Activated naive CD8-positive, alpha-beta T cell treated with anti-CD3 and anti-CD28 coated beads, Interleukin-2, amount 10 ng/mL, durations not matched to agents 7 days and 5 days (primary cell): ENCODE results near the gene LYPD6B. TPM values are rescaled to one million over a fixed set of nuclear protein-coding genes. Genes with fewer than 3 reads are reported as not detected.

Source experiments
- ATAC-seq: fragments of 150-1000 bp; cut with Tn5 transposase; one replicate; pipeline ENCODE4 v1.10.0; 2021; ENCODE audit warnings: low read depth, moderate library complexity
- POLR2A ChIA-PET: fragments of 350-600 bp; sonication (Branson Sonifier 250); formaldehyde crosslinking; loops from one replicate; lab custom pipeline; 2021; ENCODE audit warnings: antibody characterized with exemption; lab: Charles Lee
- DNase-seq: peaks from one replicate; pipeline ENCODE4 v3.0.0; 2021
- H3K27ac Mint-ChIP-seq: one replicate; pipeline ENCODE4 v1.8.0; 2022; ENCODE audit warnings: mild to moderate bottlenecking, mixed read lengths
- H3K27me3 Mint-ChIP-seq: one replicate; pipeline ENCODE4 v1.8.0; 2022; ENCODE audit warnings: mild to moderate bottlenecking, moderate library complexity, mixed read lengths
- H3K36me3 Mint-ChIP-seq: one replicate; pipeline ENCODE4 v1.8.0; 2021; ENCODE audit warnings: mild to moderate bottlenecking, mixed read lengths
- H3K4me1 Mint-ChIP-seq: one replicate; pipeline ENCODE4 v1.8.0; 2021; ENCODE audit warnings: mixed read lengths
- H3K4me3 Mint-ChIP-seq: one replicate; pipeline ENCODE4 v1.8.0; 2022; ENCODE audit warnings: mild to moderate bottlenecking, moderate library complexity, mixed read lengths
- H3K9me3 Mint-ChIP-seq: one replicate; pipeline ENCODE4 v1.8.0; 2021; ENCODE audit warnings: mixed read lengths
- total RNA-seq, 2 experiments: library from RNA; stranded (reverse); gene quantifications; one replicate each; pipeline ENCODE4 v1.2.3, GENCODE V29; 2021

Gene LYPD6B
- total RNA-seq, 2 experiments from 2014 or later = not detected

DNA sequence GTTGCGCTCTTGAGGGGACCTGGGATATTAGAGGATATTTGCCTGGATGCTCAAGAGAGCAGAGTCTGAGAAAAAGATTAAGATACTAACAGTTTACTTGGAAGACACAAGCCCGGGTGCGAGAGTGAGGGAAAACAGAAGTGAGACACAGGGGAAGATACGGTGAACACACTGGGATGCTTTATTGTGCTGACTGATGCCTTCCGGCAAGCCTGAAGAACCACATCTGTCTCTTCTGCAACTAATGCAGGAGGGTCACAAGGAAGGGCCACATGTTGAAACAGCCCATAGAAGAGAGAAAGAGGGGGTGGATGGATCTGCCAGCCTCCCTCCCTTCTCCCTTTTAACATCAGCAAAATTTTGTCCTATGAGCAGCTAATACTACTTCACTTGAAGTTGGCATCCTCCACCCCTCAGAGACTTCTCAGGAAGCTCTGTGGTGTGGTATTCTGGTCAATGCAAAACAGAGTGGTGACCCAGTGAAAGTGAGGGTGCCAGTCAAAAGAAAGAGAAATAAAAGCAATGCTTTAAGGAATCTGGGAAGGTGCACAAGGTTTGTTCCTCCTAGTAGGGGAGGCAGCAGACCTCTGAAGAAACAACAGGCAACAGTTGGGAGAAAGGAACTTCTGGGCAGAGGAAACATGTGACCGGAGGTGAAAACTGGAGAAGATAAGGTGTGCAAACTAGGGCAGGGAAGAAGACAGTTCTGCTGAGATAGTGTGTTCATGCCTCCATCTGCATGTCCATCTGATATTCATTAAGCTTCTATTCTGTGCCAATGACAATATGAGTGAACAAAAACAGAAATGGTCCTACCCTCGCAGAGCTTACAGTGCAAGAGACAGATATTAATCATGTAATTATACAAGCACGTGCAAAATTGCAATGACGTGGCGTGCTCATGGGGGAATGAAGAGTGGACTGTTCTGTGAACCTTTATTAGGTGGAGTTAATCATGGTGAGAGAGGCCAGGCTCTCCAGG lies 107.1 kb downstream of the LYPD6B start:
- H3K4me1 Mint-ChIP-seq = peaks cover 8% of the 10 kb centered on the region
- ATAC-seq = no peak
- no peak overlapping the region for H3K4me3 Mint-ChIP-seq

DNA sequence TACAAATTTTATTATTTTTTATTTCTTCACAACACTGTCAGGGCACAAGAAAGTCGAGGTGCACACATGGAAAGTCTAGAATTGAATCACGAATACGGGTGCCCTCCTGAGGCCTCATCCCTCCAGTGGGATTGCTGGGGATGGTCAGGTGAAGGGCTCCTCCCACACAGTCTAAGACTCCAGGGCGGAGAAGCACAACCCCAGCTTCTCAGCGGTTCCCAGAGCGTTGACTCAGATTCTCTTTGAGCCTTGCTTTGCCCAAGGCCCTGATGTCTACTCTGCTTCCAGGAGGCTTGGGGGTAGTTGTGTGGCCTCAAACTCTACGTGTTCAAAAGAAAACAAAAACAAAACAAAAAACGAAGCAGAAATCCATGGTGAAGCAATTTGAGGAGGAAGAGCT lies 108.4 kb downstream of the LYPD6B start:
- DNase-seq (no peak), ATAC-seq (no peak)
- H3K4me3 Mint-ChIP-seq = no peak overlapping the region
- peaks cover 8% of the 10 kb centered on the region for H3K4me1 Mint-ChIP-seq
- no peak overlapping the region for H3K27ac Mint-ChIP-seq
- H3K36me3 Mint-ChIP-seq = no peaks in the 10 kb centered on the region
- H3K9me3 Mint-ChIP-seq = no peaks in the 10 kb centered on the region
- H3K27me3 Mint-ChIP-seq = peaks cover 14% of the 10 kb centered on the region
- POLR2A ChIA-PET = no interaction called here

More for the DNA sequence above, 107.1 kb downstream of the LYPD6B start:
- Mint-ChIP-seq H3K27me3 (peaks cover 14% of the 10 kb centered on the region), H3K27ac (no peak overlapping the region), H3K9me3 (no peaks in the 10 kb centered on the region), H3K36me3 (no peaks in the 10 kb centered on the region)
- no peak for DNase-seq
- POLR2A ChIA-PET = no interaction called here

DNA sequence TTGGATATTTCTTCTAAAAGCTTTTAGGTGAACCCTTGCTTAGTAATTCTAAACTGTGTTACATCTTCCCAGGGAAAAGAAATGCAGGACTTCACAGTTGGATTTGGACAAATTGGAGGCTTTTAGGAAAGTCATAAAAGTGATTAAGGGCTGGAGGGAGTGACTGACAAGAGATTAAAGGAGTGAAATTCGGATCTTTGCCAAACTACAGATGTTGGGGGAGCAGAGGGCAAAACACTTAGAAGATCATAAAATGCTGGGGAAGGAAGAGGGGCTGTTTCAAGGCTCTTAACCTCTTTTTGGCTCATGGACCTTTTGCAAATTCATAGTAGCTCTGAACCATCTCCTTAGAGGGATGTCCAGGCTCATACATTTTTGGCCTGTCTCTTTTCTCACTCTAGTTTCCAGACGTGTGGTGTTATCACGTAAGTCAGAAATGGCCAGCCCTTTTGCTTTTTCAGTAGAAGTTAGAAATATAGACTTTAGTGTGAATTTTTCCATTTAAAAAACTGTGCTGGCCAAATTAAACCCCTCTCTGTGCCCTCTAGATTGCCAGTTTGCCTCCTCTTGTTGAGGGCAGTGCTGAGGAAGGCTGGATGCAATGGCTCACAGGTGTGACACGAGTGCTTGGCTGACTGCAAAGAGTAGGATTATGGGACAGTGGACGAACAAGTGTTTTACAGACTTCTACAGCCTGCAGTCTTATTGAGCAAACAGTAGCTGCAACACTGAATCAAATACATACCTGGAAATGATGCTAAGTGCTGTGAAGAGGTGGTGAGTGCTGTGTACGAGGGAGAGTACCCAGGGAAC lies 109.9 kb downstream of the LYPD6B start:
- Mint-ChIP-seq H3K4me3 (no peak overlapping the region), H3K27me3 (peaks cover 14% of the 10 kb centered on the region), H3K9me3 (no peaks in the 10 kb centered on the region), H3K36me3 (no peaks in the 10 kb centered on the region), H3K4me1 (peaks cover 10% of the 10 kb centered on the region), H3K27ac (no peak overlapping the region)
- no peak for ATAC-seq
- no peak for DNase-seq
- POLR2A ChIA-PET = no interaction called here

DNA sequence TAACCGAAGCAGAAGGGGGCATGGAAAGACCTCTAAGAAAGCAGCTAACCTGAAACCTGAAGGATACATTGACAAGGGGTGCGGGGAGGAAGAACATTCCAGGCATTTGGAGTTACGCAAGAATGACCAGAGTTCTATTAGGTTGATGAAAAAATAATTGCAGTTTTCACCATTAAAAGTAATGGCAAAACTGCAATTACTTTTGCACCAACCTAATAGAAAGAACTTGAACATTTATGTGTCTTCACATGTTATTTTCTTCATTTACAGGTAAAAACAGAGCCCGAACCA lies 110.5 kb downstream of the LYPD6B start:
- Mint-ChIP-seq H3K4me3 (no peak overlapping the region), H3K27ac (no peak overlapping the region), H3K4me1 (peaks cover 10% of the 10 kb centered on the region), H3K36me3 (no peaks in the 10 kb centered on the region), H3K27me3 (peaks cover 19% of the 10 kb centered on the region), H3K9me3 (no peaks in the 10 kb centered on the region)
- ATAC-seq (no peak), DNase-seq (no peak)
- POLR2A ChIA-PET = no interaction called here

DNA sequence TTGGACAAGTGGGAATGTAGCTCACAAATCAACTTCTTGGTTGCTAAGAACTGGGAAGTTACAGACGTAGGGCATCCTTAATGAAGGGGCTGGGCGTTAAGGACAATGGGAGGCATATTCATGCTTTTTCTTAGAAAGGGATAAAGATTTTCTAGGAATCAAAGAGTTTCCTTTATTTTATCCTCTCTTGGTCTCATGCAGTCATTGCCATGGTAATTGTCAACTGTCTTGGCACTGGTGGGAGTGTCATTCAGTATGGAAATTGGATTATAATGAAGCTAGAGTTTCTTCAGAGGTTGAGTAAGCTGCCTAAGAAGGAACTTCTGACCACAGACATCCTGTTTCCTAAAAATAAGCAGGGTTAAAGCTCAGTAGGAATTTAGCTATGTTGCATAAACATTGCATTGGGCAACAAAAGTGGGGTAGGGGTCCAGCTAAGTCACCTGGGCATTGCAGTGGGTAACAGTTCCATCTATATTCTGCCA lies 114.0 kb downstream of the LYPD6B start:
- no peaks in the 10 kb centered on the region for H3K36me3 Mint-ChIP-seq
- DNase-seq = no peak
- POLR2A ChIA-PET = no interaction called here
- no peak overlapping the region for H3K27ac Mint-ChIP-seq
- no peak for ATAC-seq
- H3K4me3 Mint-ChIP-seq = no peak overlapping the region
- H3K9me3 Mint-ChIP-seq = no peaks in the 10 kb centered on the region
- peaks cover 2% of the 10 kb centered on the region for H3K4me1 Mint-ChIP-seq
- peaks cover 25% of the 10 kb centered on the region for H3K27me3 Mint-ChIP-seq

DNA sequence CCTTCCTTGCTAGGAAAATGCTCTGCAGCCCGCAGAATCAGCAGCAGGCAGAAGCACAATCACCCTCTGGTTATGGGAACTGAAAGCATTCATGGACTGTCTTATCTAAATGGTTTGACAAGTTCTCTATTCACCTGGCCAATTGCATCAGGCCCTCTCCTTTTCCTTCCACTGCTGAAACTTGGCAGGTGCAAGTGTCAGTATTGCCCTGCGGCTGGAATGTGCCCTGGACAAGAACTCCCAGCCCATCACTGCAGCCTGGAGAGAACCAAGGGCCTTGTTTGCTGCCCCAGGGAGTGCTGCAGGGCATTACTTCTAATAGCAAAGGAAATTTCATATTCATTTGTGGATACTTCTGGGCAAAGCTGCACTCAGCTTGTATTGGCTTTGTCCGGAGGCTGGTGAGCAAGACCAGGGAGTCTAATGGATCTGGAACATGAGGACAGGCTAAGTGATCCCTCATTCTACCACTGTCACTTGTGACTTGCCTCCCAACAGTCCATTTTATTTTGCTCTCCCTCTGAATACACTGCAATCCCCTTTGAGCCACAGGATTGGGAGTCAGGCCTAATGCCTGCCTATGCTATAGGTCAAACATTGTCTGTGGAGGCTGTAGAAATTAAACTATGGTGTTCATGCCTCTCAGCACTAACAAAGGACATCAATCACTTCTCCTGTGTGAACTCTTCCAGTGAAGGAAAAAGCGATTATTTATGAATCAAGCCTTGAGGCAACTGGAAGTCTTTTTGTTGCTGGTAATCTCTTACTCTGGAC lies 116.9 kb downstream of the LYPD6B start:
- no peaks in the 10 kb centered on the region for H3K36me3 Mint-ChIP-seq
- ATAC-seq (no peak), DNase-seq (no peak)
- POLR2A ChIA-PET = no interaction called here
- H3K4me3 Mint-ChIP-seq = no peak overlapping the region
- peaks cover 31% of the 10 kb centered on the region for H3K27me3 Mint-ChIP-seq
- no peaks in the 10 kb centered on the region for H3K9me3 Mint-ChIP-seq
- H3K27ac Mint-ChIP-seq = no peak overlapping the region
- H3K4me1 Mint-ChIP-seq = peaks cover 2% of the 10 kb centered on the region

DNA sequence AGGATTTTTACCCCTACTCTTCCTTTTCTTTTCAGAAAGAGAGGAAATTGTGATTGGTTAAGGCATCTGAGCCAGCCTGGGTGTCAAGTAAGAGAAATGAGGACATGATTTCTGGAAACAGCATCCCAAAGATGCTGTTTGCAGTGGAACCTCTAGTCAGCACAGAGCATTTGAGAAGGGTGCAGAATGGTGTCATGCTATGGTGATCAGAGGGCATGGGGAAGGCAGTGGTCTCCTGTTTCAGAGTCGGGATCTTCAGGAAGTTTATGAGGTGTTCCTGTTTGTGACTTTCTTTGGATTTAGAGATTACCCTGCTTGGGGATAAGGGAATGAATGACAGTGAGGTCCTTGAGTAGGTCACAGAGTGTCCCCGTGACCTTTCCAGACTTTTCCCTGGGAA lies 117.5 kb downstream of the LYPD6B start:
- H3K4me3 Mint-ChIP-seq = no peak overlapping the region
- peaks cover 6% of the 10 kb centered on the region for H3K4me1 Mint-ChIP-seq
- H3K27ac Mint-ChIP-seq = no peak overlapping the region
- H3K9me3 Mint-ChIP-seq = no peaks in the 10 kb centered on the region
- peaks cover 31% of the 10 kb centered on the region for H3K27me3 Mint-ChIP-seq
- H3K36me3 Mint-ChIP-seq = no peaks in the 10 kb centered on the region
- POLR2A ChIA-PET = no interaction called here
- no peak for DNase-seq
- ATAC-seq = no peak

DNA sequence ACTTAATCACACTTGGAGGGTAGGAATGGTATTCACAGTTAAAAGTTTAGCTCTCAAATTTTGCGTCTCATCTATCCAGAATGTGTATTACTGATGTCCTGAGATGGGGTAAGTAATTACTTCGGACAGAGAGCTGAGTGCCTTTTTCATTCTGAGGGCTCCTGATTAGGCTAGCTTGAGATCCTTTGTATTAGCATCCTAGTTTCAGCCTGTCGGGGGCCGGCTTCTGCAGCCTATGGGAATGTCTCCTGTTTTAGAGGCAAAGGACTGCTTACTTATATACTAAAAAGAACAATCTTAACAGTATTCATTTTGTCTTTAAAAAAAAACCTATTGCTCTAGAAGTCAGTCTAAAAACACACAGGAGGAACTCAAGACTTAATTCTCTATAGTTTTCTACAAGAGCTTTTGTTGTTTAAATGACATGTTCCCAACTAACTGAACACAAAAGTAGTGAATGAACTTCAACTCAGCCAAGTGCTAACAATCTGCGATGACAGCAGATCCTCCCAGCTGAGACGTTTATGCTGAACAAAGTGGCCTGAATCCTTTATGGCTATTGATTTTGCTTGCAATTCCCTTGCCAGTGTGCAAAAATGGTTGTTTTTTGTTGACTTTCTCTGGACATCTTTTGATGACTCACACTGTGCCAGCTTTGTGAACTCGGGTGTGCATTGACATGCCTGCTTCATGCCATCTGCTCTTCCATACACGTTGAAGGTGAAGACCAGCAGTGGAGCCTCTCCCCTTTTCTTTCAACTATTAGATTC lies 118.7 kb downstream of the LYPD6B start:
- Mint-ChIP-seq H3K27ac (no peak overlapping the region), H3K4me1 (peaks cover 13% of the 10 kb centered on the region), H3K36me3 (no peaks in the 10 kb centered on the region), H3K9me3 (no peaks in the 10 kb centered on the region), H3K4me3 (no peak overlapping the region), H3K27me3 (peaks cover 37% of the 10 kb centered on the region)
- DNase-seq (no peak), ATAC-seq (no peak)
- POLR2A ChIA-PET = no interaction called here

DNA sequence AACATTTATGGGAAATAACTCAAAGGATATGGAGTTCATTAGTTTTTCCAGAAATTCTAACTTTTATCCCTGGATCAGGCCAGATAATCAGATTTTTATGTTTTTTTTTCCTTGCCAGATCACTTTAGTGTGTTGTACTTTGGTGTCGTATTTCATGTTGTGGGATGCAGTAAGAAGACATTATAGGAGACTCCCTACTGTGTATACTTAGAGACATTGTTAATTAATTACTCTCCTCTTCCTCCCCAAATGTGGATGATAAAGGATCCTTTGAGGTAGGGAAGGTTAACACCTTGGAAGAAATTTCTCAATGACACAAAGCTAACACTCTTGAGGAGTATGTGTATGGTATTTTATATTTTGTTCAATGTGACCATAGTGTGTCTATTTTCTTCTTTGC lies 120.5 kb downstream of the LYPD6B start:
- Mint-ChIP-seq H3K4me1 (peaks cover 11% of the 10 kb centered on the region), H3K4me3 (no peak overlapping the region), H3K27ac (no peak overlapping the region), H3K27me3 (peaks cover 30% of the 10 kb centered on the region), H3K36me3 (no peaks in the 10 kb centered on the region), H3K9me3 (peaks cover 4% of the 10 kb centered on the region)
- POLR2A ChIA-PET = no interaction called here
- ATAC-seq (no peak), DNase-seq (no peak)

DNA sequence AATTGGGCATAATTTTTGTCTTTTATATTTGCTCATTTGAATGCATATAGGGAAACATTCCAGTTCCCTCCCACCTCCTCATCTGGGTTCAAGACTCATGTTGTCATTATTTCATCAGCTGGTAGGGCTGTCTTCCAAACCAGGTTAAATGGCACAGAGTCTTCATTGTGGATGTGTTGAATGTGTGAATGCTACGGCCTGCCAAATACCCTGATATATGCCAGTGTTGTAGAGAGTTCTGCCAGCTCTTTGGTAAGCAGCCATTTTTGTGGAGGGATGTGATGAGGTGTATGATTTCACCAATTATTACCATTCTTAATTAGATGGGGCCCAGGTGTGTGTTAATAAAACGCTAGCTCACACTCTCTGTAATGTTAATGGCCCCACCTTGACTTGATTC lies 121.7 kb downstream of the LYPD6B start:
- Mint-ChIP-seq H3K9me3 (peaks cover 4% of the 10 kb centered on the region), H3K27me3 (peaks cover 30% of the 10 kb centered on the region), H3K4me3 (no peak overlapping the region), H3K36me3 (no peaks in the 10 kb centered on the region), H3K4me1 (peaks cover 11% of the 10 kb centered on the region), H3K27ac (no peak overlapping the region)
- POLR2A ChIA-PET = interaction anchor here (0.5 kb wide), 1 partner anchor 433 kb away, joined by 3 read pairs; no protein-coding TSS in a partner anchor
- ATAC-seq = no peak
- DNase-seq = no peak

DNA sequence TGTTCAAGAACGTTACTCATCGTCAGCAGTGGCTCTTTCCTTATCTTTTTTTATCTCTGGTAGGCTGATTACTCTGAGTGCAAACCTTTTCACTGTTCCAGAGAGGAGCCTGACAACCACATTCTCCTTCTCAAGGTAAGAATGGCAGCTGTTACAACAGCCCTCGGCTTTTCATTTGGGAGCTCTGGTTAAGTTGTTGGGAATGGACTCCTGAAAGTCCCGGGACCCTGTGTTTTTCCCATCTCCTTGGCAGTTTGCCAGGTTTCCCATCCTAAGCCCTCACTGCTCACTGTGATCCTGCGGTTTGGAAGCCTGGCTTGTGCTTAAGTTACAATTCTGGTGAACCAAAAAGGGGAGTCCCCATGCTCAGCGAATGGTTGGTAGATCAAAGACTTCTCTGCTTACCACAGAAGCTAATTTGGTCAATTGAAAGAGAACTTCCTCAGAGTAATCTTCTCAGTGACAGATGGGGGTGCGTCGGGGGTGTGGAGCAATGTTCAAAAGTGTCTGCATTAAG lies 122.3 kb downstream of the LYPD6B start:
- Mint-ChIP-seq H3K4me3 (peak overlapping the region; percentile 51), H3K4me1 (peaks cover 11% of the 10 kb centered on the region), H3K36me3 (no peaks in the 10 kb centered on the region), H3K27ac (no peak overlapping the region), H3K27me3 (peaks cover 33% of the 10 kb centered on the region), H3K9me3 (peaks cover 4% of the 10 kb centered on the region)
- POLR2A ChIA-PET = interaction anchor here (0.5 kb wide), 1 partner anchor 433 kb away, joined by 3 read pairs; no protein-coding TSS in a partner anchor
- DNase-seq = peak; percentile 36
- peak; percentile 98 for ATAC-seq

DNA sequence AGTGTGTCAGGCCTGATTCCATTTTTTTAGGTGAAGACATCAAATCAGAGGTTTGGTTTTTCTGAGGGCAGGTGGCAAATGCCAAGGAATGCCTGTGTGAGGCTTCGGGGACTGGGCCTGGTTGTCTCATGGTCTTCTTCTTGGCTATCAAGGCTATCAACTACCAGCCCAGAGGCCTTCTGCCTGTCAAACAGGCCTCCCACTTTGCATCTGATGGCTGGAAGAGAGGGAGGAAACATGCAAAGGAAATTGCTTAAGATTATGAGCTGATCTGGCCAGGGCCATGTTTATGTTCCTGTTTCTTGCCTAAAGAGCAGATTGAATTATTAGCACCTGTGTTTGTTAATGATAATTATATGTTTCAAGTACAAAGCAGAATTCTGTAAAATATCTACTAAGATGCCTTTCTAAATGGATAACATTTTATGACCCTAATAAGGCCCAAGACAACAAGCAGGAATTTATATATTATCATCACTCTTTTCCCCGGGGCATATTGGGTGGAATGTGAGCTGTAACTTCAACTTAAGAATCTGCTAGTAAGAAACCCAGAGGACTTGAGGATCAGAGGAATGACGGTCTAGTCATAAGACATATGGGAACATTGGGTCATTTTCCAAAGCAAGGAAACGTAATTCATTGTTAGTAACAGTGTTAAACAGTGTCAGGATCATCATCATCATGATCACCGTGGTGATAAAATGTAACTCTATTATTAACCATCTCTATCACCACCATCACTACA lies 123.2 kb downstream of the LYPD6B start:
- Mint-ChIP-seq H3K36me3 (no peaks in the 10 kb centered on the region), H3K4me3 (no peak overlapping the region), H3K9me3 (peaks cover 4% of the 10 kb centered on the region), H3K27me3 (peaks cover 35% of the 10 kb centered on the region), H3K27ac (no peak overlapping the region), H3K4me1 (peaks cover 11% of the 10 kb centered on the region)
- no peak for DNase-seq
- POLR2A ChIA-PET = no interaction called here
- ATAC-seq = no peak
